Measurements from ENCODE around the gene DNM2.

The DNM2 gene

GRCh38 chr19:10762656-10763055, 44.8 kb downstream of the DNM2 start:
- TF ChIP-seq CTCF (IDR thresholded peaks at IDR 0.05; ENCODE audit: low read depth, low read length, missing control alignments): no peak
- Histone ChIP-seq H3K27ac (no peak overlapping the region), H3K36me3 (replicated peaks) (peaks cover 10% of the 10 kb centered on the region), H3K4me3 (ENCODE audit: low read depth, low read length) (no peak overlapping the region), H3K27me3 (replicated peaks) (no peaks in the 10 kb centered on the region)
- in situ Hi-C loops (cut with HindIII; ENCODE audit: low pct_ligation_motif_present, low sequenced_read_pairs): no loop called here
- DNase-seq: no peak

GRCh38 chr19:10763411-10763810, 45.5 kb downstream of the DNM2 start:
- DNase-seq: no peak
- no peak overlapping the region for H3K27ac ChIP-seq
- TF ChIP-seq CTCF (IDR thresholded peaks at IDR 0.05; ENCODE audit: low read depth, low read length, missing control alignments): no peak
- no peaks in the 10 kb centered on the region for H3K27me3 ChIP-seq (replicated peaks)
- in situ Hi-C loops (cut with HindIII; ENCODE audit: low pct_ligation_motif_present, low sequenced_read_pairs): no loop called here
- H3K36me3 ChIP-seq (replicated peaks): peaks cover 10% of the 10 kb centered on the region
- no peak overlapping the region for H3K4me3 ChIP-seq (ENCODE audit: low read depth, low read length)

GRCh38 chr19:10763828-10764339, 46.0 kb downstream of the DNM2 start:
- in situ Hi-C loops (cut with HindIII; ENCODE audit: low pct_ligation_motif_present, low sequenced_read_pairs): no loop called here
- no peak for TF ChIP-seq CTCF (IDR thresholded peaks at IDR 0.05; ENCODE audit: low read depth, low read length, missing control alignments)
- Histone ChIP-seq H3K36me3 (replicated peaks) (peaks cover 10% of the 10 kb centered on the region), H3K27ac (no peak overlapping the region), H3K4me3 (ENCODE audit: low read depth, low read length) (no peak overlapping the region), H3K27me3 (replicated peaks) (no peaks in the 10 kb centered on the region)
- DNase-seq: no peak

GRCh38 chr19:10764340-10764894, 46.5 kb downstream of the DNM2 start:
- Histone ChIP-seq H3K27ac (no peak overlapping the region), H3K4me3 (ENCODE audit: low read depth, low read length) (no peak overlapping the region), H3K36me3 (replicated peaks) (peaks cover 10% of the 10 kb centered on the region), H3K27me3 (replicated peaks) (no peaks in the 10 kb centered on the region)
- in situ Hi-C loops (cut with HindIII; ENCODE audit: low pct_ligation_motif_present, low sequenced_read_pairs): no loop called here
- DNase-seq: no peak
- no peak for TF ChIP-seq CTCF (IDR thresholded peaks at IDR 0.05; ENCODE audit: low read depth, low read length, missing control alignments)

- no peak for DNase-seq
- in situ Hi-C loops (cut with HindIII; ENCODE audit: low pct_ligation_motif_present, low sequenced_read_pairs): no loop called here
- H3K36me3 ChIP-seq (replicated peaks): peaks cover 11% of the 10 kb centered on the region
- TF ChIP-seq CTCF (IDR thresholded peaks at IDR 0.05; ENCODE audit: low read depth, low read length, missing control alignments): no peak
- no peaks in the 10 kb centered on the region for H3K27me3 ChIP-seq (replicated peaks)
- no peak overlapping the region for H3K4me3 ChIP-seq (ENCODE audit: low read depth, low read length)
- H3K27ac ChIP-seq: no peak overlapping the region
Measured at GRCh38 chr19:10766049-10766623, 48.3 kb downstream of the DNM2 start.

Measured in brain microvascular endothelial cell (primary cell).